Measurements from ENCODE around the gene LARP7.

DNA sequence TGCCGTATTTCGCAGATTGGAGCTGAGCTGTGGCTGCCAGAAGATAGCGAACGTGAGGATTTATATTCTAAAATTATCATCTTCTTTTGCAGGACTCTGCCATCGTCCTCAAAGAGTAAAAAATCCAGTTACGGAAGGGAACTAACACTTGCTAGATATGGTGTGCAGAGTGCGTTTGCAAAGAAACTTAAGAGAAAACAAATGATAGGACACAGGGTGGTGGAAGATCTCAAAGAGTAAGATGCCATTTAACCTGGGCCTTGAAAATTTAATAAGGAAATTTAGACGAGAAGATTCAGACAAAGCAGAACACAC lies 566 bp downstream of the LARP7 start:
- no peak for TF ChIP-seq ARNTL (CRISPR knock-in tag; IDR thresholded peaks at IDR 0.05; ENCODE audit: borderline replicate concordance, low read depth)
- TF ChIP-seq GLIS3 (CRISPR knock-in tag; IDR thresholded peaks at IDR 0.05) = no peak
- no peak for TF ChIP-seq CREB5 (CRISPR knock-in tag; IDR thresholded peaks at IDR 0.05; ENCODE audit: low read depth)
- TF ChIP-seq ZFP30 (CRISPR knock-in tag; IDR thresholded peaks at IDR 0.05) = no peak
- TF ChIP-seq PATZ1 (CRISPR knock-in tag; IDR thresholded peaks at IDR 0.05; ENCODE audit: borderline replicate concordance) = no peak
- no peak for TF ChIP-seq ESRRG (CRISPR knock-in tag; IDR thresholded peaks at IDR 0.05)
- TF ChIP-seq TOX (CRISPR knock-in tag; IDR thresholded peaks at IDR 0.05; ENCODE audit: borderline replicate concordance) = no peak
- TF ChIP-seq ZNF70 (CRISPR knock-in tag; IDR thresholded peaks at IDR 0.05) = no peak
